T-helper 17 cell (primary cell): ENCODE data around the gene FASTKD1. TPM values are rescaled to one million over a fixed set of nuclear protein-coding genes. Genes with fewer than 3 reads are reported as not detected.
"Not testable (repeated sequence)": the region's sequence is repeated elsewhere in the genome, so short reads cannot be mapped to it uniquely, and the experiment has no call there.

Source experiments
- ATAC-seq: fragments of 150-1000 bp; cut with Tn5 transposase; 2 replicates; pipeline ENCODE4 v1.10.0; 2021; ENCODE audit warnings: mild to moderate bottlenecking, moderate library complexity
- DNase-seq, 3 donors: peaks; one replicate each; pipeline versions ENCODE4 v3.0.0 to v3.0.0-alpha.2; 2020 to 2021
- H3K9me3 ChIP-seq: one replicate; pipeline ENCODE4 v1.7.0; 2013; ENCODE audit warnings: low read length, mild to moderate bottlenecking; ENCODE audit not compliant: control insufficient read depth, poor library complexity, severe bottlenecking
- H3K27ac Mint-ChIP-seq: one replicate; pipeline ENCODE4 v1.8.0; 2022; ENCODE audit warnings: mild to moderate bottlenecking, moderate library complexity, mixed read lengths
- H3K27me3 Mint-ChIP-seq: one replicate; pipeline ENCODE4 v1.8.0; 2022; ENCODE audit warnings: mixed read lengths
- H3K36me3 Mint-ChIP-seq: one replicate; pipeline ENCODE4 v1.8.0; 2022; ENCODE audit warnings: low read depth, mixed read lengths
- H3K4me1 Mint-ChIP-seq: one replicate; pipeline ENCODE4 v1.8.0; 2022; ENCODE audit warnings: mild to moderate bottlenecking, mixed read lengths
- H3K4me3 Mint-ChIP-seq: one replicate; pipeline ENCODE4 v1.8.0; 2022; ENCODE audit warnings: mild to moderate bottlenecking, moderate library complexity, mixed read lengths
- total RNA-seq, 4 donors: library from RNA in 2 of 4; stranded (reverse) in 2 of 4; gene quantifications; one replicate each; pipeline ENCODE4 v1.2.3 and lab custom pipeline; 2022 to 2026

The FASTKD1 gene
- total RNA-seq, 2 donors from 2014 or later: 15.6 to 18.4 TPM

DNA sequence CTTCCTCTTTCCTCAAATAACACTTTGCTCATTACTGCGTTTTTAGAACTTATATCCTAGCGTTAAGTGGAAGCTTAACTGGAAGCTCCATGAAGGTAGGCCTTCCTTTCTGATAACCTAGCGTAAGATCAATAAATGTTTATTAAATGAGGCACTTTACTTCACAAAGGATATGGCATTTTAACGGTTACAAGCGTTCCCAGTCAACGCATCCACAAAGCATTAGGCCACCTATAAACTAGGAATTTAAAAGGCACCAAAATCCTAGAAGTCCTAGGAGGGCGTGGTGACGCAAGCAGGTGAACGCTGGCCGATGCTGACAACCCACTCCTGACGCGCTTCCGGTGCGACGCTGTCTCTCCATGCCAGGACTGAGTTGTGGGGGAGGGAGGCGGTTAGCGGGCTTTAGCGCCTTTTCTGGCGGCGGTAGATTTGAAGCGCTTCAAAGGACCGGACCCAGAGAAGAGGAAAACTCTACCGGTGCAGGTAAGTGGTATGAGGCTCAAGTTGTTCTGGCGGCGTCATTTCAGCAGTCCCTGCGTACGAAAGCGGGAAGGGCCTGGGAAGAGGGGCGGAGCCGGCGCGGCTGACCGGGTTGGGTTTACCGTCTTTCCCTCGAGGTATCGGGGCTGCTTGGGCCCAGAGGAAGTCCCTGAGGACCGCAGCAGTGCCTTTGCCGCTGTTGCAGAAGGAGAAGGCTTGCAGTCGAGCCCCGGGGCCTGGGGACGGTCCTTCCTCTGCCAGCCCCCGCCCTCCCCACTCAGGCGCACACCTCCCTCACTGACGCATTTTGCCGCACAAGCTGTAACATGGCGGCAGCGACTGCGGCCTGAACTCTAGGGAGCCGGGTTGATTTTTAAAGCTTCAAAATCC, 10.6 kb upstream of the FASTKD1 start, which contains the start of gene PPIG:
PPIG (plus strand) TSS at position 347 of the 873 bp plus-strand sequence. CDS start 19,691 bp downstream, outside the sequence.
- H3K27ac Mint-ChIP-seq: peak within 1 kb of the TSS; percentile 94
- H3K27me3 Mint-ChIP-seq: no peaks in the 10 kb centered on the region
- H3K4me3 Mint-ChIP-seq: peak within 1 kb of the TSS; percentile 98
- peaks cover 18% of the 10 kb centered on the region for H3K4me1 Mint-ChIP-seq
- H3K36me3 Mint-ChIP-seq: no peaks in the 10 kb centered on the region
- ATAC-seq: peak; percentile 92
- DNase-seq: peak; percentile 71 to 75 (median 72)
- H3K9me3 ChIP-seq: no peaks in the 10 kb centered on the region

DNA sequence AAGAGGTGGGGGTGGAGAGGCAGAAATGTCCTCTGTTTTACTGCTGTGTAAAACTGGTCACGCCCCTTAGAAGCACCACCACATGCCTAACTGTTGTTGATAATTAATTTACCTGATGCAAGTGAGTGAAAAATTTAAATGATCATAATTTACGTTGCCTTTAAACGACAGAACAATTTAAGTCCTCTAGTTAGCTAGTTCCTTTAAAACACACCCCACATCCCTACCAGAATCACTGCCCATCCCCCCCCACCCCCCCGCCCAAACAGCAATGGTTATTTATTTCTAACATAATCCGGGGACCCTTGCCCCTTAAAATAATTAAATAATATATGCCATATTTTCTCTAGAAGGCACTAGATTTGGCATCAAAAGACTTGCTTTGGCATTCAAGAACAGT, 9.9 kb upstream of the FASTKD1 start:
- Mint-ChIP-seq H3K4me1 (peaks cover 13% of the 10 kb centered on the region), H3K4me3 (no peak overlapping the region), H3K36me3 (no peaks in the 10 kb centered on the region), H3K27me3 (no peaks in the 10 kb centered on the region), H3K27ac (peak overlapping the region; percentile 94)
- no peaks in the 10 kb centered on the region for H3K9me3 ChIP-seq
- ATAC-seq (no peak), DNase-seq (no peak)

DNA sequence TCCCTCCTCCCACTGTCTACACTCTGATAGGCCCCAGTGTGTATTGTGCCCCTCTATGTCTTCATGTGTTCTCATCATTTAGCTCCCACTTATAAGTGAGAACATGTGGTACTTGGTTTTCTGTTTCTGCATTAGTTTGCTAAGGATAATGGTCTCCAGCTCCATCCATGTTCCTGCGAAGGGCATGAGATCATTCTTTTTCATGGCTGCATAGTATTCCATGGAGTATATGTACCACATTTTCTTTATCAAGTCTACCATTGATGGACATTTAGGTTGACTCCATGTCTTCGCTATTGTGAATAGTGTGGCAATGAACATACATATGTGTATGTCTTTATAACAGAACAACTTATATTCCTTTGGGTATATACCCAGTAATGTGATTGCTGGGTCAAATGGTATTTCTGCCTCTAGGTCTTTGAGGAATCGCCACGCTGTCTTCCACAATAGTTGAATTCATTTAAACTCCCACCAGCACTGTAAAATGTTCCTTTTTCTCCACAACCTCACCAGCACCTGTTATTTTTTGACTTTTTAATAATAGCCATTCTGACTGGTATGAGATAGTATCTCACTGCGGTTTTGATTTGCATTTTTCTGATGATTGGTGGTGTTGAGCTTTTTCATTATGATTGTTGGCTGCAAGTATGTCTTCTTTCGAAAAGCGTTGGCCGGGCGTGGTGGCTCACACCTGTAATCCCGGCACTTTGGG, 9.0 kb upstream of the FASTKD1 start:
- not testable (repeated sequence) for H3K4me1 Mint-ChIP-seq, ATAC-seq, H3K9me3 ChIP-seq, DNase-seq, H3K27ac Mint-ChIP-seq, H3K27me3 Mint-ChIP-seq, H3K4me3 Mint-ChIP-seq, H3K36me3 Mint-ChIP-seq

DNA sequence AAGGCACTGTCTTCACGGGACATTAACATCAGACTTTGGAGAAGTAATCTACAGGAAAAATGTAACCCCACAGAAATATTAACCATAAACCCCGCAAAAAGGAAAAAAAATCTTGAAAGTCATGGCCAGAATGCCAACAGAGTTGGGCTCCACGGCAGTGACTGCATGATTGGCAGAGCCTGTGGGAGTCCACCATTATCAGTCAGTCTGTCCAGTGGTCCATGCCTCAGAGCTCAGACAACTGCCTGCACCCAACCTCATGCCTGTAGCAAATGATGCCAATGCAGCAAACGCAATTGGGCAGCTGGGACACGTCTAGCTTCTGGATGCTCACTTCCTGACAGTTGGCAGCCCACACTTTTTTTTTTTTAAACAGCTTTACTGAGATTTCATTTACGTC, 5.4 kb upstream of the FASTKD1 start:
- H3K4me1 Mint-ChIP-seq: no peaks in the 10 kb centered on the region
- no peak overlapping the region for H3K4me3 Mint-ChIP-seq
- DNase-seq (no peak), ATAC-seq (no peak)
- H3K27ac Mint-ChIP-seq: no peak overlapping the region
- H3K36me3 Mint-ChIP-seq: no peaks in the 10 kb centered on the region
- no peaks in the 10 kb centered on the region for H3K27me3 Mint-ChIP-seq
- no peaks in the 10 kb centered on the region for H3K9me3 ChIP-seq

DNA sequence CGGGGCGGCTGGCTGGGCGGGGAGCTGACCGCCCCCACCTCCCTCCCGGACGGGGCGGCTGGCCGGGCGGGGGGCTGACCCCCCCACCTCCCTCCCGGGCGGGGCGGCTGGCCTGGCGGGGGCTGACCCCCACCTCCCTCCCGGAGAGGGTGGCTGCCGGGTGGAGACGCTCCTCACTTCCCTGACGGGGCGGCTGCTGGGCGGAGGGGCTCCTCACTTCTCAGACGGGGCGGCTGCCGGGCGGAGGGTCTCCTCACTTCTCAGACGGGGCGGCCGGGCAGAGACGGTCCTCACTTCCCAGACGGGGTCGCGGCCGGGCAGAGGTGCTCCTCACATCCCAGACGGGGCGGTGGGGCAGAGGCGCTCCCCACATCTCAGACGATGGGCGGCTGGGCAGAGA, 1.6 kb upstream of the FASTKD1 start:
- H3K27me3 Mint-ChIP-seq, DNase-seq, ATAC-seq, H3K4me3 Mint-ChIP-seq, H3K27ac Mint-ChIP-seq, H3K36me3 Mint-ChIP-seq, H3K9me3 ChIP-seq: not testable (repeated sequence)
- H3K4me1 Mint-ChIP-seq: peaks cover 13% of the 10 kb centered on the region

DNA sequence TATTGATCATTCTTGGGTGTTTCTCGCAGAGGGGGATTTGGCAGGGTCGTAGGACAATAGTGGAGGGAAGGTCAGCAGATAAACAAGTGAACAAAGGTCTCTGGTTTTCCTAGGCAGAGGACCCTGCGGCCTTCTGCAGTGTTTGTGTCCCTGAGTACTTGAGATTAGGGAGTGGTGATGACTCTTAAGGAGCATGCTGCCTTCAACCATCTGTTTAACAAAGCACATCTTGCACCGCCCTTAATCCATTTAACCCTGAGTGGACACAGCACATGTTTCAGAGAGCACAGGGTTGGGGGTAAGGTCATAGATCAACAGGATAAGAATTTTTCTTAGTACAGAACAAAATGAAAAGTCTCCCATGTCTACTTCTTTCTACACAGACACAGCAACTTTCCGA, 874 bp upstream of the FASTKD1 start:
- not testable (repeated sequence) for H3K36me3 Mint-ChIP-seq, ATAC-seq, H3K27me3 Mint-ChIP-seq, H3K9me3 ChIP-seq, H3K27ac Mint-ChIP-seq, DNase-seq, H3K4me3 Mint-ChIP-seq
- peaks cover 15% of the 10 kb centered on the region for H3K4me1 Mint-ChIP-seq

DNA sequence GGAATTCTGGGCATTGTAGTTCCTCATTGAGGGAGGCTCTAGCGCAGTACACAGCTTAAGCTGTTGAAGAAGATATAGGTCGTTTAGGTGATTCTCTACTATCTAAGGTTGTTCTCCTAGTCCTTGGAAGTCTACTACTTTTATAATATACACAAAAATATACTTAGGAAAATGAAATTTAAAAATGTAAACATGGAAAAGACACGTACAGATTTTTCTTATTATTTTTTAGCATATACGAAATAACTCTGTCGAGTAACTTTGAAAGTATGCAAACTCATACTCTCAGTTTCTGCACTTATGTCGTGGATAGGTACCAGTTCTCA, 272 bp upstream of the FASTKD1 start:
- Mint-ChIP-seq H3K4me3 (peak overlapping the region; percentile 96), H3K27me3 (no peaks in the 10 kb centered on the region), H3K27ac (peak overlapping the region; percentile 96), H3K36me3 (peaks cover 2% of the 10 kb centered on the region), H3K4me1 (peaks cover 15% of the 10 kb centered on the region)
- ATAC-seq: no peak
- DNase-seq: no peak
- H3K9me3 ChIP-seq: no peaks in the 10 kb centered on the region

DNA sequence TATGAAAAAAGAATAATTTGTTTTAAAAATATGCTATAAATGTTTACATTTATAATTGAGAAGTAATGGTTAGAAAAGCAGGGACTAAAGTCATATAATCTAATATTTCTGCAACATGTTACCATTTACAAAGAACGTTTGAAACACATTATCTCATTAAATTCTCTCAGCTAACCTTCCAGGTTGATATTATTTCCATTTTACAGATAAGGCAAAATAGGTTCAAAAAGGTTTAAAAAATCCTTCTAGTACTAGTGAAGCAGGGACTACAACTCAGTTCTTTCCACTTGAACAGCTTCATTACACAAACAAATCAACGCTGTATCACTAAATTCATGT, 875 bp downstream of the FASTKD1 start:
- Mint-ChIP-seq H3K4me1 (peaks cover 19% of the 10 kb centered on the region), H3K27me3 (no peaks in the 10 kb centered on the region), H3K4me3 (peak overlapping the region; percentile 96), H3K27ac (peak overlapping the region; percentile 96), H3K36me3 (peaks cover 2% of the 10 kb centered on the region)
- no peaks in the 10 kb centered on the region for H3K9me3 ChIP-seq
- DNase-seq: no peak
- ATAC-seq: no peak

DNA sequence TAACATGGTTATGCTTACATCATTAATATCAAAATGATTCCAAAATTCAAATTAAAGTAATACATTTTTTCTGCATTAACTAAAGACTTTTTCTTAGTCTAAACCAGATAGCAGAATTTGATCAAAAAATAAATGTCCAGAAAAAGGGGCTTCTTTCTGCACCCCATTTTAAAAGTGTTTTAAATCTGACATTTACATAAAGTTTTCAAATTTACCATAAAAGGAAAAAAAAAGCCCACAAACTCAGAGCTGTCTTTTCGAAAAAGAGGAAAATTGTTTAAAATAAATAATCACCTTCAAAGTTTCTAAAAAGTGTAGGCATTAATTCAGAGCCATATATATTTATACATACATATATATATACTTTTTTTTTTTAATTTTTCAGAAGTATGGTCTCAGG, 1.5 kb downstream of the FASTKD1 start:
- Mint-ChIP-seq H3K27ac (no peak overlapping the region), H3K36me3 (peaks cover 4% of the 10 kb centered on the region), H3K4me3 (no peak overlapping the region), H3K4me1 (peaks cover 19% of the 10 kb centered on the region), H3K27me3 (no peaks in the 10 kb centered on the region)
- no peak for ATAC-seq
- no peak for DNase-seq
- H3K9me3 ChIP-seq: no peaks in the 10 kb centered on the region

DNA sequence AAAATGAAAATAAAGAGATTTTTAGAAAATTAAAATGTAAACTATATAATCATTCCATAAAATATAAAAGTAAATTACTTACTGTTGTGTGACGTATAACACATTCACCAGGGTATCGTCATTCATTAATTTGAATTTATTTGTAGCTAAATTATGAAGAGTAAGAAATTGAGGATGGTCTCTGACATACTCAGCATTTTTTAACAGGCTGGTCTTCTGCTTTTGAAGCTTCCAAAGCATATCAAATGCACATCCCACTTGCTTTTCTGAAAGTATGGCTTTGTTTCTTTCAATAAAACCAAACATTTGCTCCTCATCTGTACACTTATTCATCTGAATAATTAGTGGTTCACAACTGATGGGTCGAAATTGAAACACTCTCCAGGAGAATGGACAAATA, 2.1 kb downstream of the FASTKD1 start:
- Mint-ChIP-seq H3K4me3 (no peak overlapping the region), H3K36me3 (peaks cover 4% of the 10 kb centered on the region), H3K27ac (no peak overlapping the region), H3K4me1 (peaks cover 19% of the 10 kb centered on the region), H3K27me3 (no peaks in the 10 kb centered on the region)
- no peak for DNase-seq
- H3K9me3 ChIP-seq: no peaks in the 10 kb centered on the region
- ATAC-seq: no peak

DNA sequence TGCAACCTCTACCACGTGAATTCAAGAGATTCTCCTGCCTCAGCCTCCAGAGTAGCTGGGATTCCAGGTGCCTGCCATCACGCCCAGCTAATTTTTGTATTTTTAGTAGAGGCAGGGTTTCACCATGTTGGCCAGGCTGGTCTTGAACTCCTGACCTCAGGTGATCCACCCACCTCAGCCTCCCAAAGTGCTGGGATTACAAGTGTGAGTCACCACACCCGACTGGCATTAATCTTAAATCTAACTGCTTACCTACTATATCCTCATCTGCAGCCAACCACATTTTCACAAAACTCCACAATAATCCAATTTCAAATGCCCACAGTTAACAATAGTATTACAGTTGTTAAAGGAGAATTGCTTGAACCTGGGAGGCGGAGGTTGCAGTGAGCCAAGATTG, 2.9 kb downstream of the FASTKD1 start:
- not testable (repeated sequence) for H3K27me3 Mint-ChIP-seq, H3K36me3 Mint-ChIP-seq, DNase-seq, ATAC-seq, H3K4me3 Mint-ChIP-seq, H3K9me3 ChIP-seq
- Mint-ChIP-seq H3K4me1 (peaks cover 19% of the 10 kb centered on the region), H3K27ac (peak overlapping the region; percentile 80)

DNA sequence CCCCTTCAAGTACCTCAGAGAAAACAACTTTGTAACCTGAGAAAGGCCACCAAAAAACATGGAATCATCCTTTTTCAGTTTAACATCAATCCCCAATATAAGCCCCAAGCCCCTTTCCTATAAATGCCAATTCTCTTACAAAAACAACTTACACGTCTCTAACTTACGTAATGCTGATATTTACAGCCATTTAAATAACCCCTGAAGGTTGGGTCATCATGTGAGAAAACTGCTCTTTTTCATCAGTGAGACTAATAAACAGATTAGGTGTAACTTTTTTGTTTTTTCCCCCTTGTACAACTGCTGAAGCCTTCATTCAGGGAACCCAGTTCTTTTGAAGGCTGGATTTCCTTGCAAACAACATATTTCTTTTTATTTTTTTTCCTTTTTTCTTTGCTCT, 3.7 kb downstream of the FASTKD1 start:
- Mint-ChIP-seq H3K27me3 (no peaks in the 10 kb centered on the region), H3K4me1 (peaks cover 19% of the 10 kb centered on the region), H3K27ac (peak overlapping the region; percentile 80), H3K4me3 (no peak overlapping the region), H3K36me3 (peaks cover 4% of the 10 kb centered on the region)
- no peak for ATAC-seq
- no peaks in the 10 kb centered on the region for H3K9me3 ChIP-seq
- no peak for DNase-seq

DNA sequence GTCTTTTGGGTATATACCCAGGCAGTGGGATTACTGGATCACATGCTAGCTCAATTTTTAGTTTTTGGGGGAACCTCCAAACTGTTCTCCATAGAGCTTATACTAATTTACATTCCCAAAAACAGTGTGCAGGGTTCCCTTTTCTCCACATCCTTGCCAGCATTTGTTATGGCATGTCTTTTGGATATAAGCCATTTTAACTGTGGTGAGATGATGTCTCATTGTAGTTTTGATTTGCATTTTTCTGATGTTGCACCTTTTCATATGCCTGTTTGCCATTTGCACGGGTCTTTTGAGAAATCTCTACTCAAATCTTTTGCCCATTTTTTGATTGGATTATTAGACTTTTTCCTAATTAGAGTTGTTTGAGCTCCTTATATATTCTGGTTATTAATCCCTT, 8.0 kb downstream of the FASTKD1 start:
- Mint-ChIP-seq H3K27me3 (no peaks in the 10 kb centered on the region), H3K27ac (no peak overlapping the region), H3K4me3 (no peak overlapping the region), H3K4me1 (peaks cover 7% of the 10 kb centered on the region), H3K36me3 (peaks cover 2% of the 10 kb centered on the region)
- no peak for ATAC-seq
- H3K9me3 ChIP-seq: no peaks in the 10 kb centered on the region
- no peak for DNase-seq

DNA sequence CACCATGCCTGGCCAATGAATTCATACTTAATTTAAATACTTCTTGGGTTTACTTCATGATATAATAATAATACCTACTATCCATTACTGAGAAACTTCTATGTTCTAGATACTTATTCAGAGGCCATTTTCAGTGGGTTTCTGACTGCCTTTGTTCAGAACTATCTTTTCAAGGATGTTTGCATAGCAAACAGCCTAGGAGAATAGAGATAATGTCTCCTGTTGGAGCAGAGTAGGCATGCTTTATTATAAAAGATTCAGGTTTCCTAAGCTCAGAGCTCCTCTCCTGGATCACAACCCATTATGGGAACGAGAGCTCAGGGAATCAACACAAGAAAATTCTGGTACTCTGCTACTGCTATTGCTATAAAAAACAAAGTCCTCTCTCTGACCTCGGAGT, 11.1 kb downstream of the FASTKD1 start:
- no peaks in the 10 kb centered on the region for H3K9me3 ChIP-seq
- DNase-seq (no peak), ATAC-seq (no peak)
- no peaks in the 10 kb centered on the region for H3K4me1 Mint-ChIP-seq
- H3K27me3 Mint-ChIP-seq: no peaks in the 10 kb centered on the region
- peak overlapping the region; percentile 41 for H3K27ac Mint-ChIP-seq
- no peak overlapping the region for H3K4me3 Mint-ChIP-seq
- H3K36me3 Mint-ChIP-seq: no peaks in the 10 kb centered on the region
